HG03457 (cell line): ENCODE results near the gene EZH1.

ENCODE experiments used
- ATAC-seq: cut with Tn5 transposase; IDR thresholded peaks from one replicate; pipeline ENCODE4 v1.9.1; 2021; ENCODE audit warnings: moderate number of reproducible peaks; ENCODE audit not compliant: unreplicated experiment

EZH1 gene

DNA sequence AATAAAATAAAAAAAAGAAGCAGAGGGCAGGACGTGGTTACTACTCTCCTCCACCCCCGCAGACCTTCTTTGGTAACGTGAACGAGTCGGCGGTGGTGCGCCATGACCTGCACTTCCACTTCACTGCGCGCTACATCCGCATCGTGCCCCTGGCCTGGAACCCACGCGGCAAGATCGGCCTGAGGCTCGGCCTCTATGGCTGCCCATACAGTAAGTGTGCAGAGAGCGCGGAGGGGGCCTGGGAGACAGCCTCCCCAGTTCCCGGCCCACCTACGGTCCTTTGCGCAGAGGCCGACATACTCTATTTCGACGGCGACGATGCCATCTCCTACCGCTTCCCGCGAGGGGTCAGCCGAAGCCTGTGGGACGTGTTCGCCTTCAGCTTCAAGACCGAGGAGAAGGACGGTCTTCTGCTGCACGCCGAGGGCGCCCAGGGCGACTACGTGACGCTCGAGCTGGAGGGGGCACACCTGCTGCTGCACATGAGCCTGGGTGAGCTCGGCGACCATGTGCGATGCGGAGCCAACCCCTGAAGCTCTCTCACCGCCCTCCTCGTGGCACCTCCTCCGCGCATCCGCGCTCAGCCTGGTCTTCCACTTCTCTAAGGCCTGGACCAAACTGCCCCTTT lies 59.8 kb downstream of the EZH1 start:
- no peak for ATAC-seq

DNA sequence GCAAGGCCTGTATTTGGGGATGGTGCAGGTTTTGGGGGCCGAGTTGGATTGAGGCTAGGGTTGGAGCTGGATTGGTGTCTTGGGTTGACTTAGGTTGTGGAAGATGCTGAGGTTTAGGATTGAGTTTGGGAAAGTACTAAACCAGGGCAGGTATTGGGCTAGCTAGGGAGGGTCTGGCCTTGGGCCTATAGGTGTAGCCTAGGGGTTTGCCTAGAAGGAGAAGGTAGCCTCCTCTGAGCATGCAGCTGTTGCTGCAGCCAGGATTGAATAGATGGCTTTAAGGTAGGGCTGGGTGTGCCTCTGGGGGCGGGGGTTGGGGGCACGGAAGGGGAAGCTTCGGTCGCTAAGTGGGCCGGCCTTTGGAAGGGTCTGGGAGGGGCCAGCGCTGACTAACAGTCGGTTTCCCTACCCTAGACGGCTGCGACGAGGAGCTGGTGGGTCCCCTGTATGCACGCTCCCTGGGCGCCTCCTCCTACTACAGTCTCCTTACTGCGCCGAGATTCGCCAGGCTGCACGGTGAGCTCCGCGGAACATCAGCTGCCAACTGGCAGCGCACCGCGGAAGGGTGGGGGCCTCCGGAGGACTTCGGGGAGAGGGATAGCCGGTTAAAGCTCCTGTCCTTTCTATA lies 61.3 kb downstream of the EZH1 start:
- no peak for ATAC-seq

DNA sequence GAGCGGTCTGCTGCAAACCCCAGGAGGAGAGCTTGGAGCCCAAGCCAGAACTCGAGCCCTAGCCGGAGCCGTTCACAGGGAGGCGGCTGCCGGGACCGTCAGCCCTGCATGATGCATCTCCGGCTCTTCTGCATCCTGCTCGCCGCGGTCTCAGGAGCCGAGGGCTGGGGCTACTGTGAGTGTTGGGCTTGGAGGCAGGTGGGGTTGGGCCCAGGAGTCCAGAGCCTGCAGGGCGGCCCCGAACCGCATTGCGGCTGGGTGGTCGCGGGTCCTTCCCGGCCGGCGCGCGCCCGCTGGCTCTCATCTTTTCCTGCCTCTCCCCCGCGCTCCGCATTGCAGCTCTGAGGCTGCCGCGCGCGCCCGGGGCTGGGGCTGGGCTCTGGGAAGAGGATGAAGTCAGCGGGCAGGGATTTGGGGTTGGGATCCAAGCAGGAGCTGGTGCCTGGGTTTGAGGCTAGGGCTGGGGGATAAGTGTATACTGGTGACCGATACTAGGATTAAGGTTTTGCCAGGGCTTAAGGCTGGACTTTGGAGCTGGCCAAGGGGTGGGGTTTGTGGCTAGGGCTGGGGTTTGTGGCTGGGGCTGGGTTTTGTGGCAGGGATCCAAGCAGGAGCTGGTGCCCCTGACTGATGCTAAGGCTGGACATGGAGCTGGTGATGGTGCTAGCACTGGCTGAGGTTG lies 62.0 kb downstream of the EZH1 start:
- ATAC-seq: no peak

DNA sequence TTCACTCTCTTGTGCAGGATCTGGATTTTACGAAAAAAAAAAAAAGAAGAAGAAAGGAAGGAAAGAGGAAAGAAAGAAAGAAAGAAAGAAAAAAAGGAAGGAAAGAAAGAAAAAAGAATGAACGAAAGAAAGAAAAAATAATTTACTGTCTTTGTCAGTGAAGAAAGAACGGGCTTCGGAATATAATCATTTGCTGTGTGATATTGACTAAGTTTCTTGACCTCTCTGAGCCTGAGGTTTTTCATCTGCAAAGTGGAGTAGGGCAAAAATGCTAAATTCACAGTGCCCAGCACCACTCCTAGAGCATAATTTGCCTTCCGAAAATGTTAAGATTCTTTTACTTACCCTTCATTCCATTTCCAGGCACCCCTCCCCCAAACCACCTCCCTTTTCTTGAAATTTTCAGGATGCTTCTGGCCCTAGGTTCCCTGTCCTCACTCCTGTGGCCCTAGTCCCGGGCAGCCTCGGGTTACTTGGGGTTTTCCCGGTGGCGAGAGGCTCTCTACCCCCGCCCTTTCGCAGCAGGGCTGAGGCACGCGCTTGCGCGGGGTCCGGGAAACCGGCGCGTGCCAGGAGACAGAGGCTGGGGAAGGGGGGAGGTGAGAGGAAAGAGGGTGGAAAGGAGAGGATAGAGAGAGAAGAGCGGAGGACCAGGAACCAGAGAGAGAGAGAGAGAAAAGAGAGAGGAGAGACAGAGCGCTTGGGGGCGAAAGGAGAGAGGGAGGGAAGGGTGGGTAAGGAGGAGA lies 62.7 kb downstream of the EZH1 start, which contains the start of gene CNTNAP1:
TSS of gene CNTNAP1 (plus strand) at position 556 of the 746 bp plus-strand sequence. CDS start 299 bp downstream, outside the sequence.
- no peak for ATAC-seq

DNA sequence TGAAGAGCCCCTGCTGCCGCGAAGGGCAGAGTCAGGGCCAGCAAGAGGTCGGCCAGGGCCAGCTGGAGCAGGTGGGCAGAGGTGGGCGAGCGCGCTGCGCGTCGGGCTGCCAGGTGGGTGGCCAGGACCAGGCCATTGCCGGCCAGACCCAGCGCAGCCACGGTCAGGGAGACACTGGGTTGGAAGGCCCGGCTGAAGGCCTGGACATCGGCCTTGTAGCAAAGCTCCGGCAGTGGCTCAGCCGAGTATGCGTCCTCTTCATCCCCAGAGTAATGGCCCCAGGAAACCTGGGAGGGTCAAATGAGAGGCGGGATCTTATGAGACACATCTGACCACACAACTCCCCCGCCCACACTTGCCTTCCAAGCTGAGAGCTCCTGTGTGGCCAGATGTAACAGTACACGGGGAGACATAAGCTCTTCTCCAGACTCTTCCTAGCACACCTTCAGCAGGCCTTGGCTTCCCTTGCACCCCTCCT lies 64.5 kb downstream of the EZH1 start:
- ATAC-seq: no peak

DNA sequence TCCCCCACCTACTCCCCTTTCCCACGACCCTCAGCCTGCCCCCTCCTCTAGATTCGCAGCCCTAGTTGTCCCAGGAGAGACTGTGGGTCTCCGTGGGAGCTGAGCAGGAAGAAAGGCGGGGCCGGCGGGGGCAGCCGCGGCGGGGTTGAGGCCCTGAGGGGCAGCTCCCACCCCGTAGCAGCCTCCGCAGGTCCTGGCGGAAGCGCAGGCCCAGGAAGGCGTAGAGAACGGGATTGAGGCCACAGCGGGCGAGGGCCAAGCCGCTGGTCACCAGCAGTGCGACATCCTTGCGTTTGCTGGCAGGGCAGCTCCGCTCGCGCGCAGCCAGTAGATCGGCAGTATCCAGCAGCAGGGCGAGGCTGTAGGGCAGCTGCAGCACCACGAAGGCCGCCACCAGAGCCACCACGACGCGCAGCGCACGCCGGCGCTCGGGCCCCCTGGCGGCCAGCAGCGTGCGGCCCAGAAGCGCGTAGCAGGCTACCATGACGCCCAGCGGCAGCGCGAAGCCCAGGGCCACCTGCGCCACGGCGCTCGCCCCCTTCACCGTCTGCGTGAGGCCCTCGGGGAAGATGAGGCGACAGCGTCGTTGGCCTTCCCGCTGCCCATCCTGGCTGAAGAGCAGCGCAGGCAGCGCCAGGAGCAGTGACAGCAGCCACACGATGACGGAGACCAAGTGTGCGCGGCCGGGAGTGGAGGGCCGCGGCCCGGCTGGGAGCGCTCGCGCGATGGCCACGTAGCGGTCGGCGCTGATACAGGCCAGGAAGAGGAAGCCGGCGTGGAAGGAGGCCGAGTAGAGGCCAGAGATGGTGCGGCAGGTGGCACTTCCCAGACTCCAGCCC lies 65.1 kb downstream of the EZH1 start:
- ATAC-seq: no peak

DNA sequence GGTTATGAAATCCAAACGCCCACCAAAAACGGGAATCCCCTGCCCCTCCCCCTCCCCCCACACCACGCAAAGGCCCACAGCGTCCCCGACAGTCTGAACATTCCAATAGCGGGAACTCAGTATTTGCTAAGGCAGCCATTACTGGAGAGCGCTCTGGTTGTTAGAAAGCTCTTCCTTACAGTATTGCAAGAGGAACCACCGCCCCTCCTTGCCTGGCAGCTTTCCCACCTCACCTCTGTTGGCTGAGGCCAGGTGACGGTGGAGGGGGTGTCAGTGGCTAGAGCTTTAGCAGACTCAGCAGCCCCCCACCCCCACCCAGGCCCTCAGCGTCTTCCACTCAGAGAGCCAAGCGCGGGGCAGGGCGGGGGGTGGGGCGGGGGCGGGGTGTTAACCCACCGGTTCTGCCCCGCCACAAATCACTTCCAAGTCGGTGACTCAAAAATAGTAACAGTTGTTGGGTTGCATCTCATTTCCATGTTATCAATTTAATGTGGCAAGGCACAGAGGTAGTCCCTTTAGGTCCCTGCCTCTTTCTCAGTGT lies 65.8 kb downstream of the EZH1 start:
- no peak for ATAC-seq

DNA sequence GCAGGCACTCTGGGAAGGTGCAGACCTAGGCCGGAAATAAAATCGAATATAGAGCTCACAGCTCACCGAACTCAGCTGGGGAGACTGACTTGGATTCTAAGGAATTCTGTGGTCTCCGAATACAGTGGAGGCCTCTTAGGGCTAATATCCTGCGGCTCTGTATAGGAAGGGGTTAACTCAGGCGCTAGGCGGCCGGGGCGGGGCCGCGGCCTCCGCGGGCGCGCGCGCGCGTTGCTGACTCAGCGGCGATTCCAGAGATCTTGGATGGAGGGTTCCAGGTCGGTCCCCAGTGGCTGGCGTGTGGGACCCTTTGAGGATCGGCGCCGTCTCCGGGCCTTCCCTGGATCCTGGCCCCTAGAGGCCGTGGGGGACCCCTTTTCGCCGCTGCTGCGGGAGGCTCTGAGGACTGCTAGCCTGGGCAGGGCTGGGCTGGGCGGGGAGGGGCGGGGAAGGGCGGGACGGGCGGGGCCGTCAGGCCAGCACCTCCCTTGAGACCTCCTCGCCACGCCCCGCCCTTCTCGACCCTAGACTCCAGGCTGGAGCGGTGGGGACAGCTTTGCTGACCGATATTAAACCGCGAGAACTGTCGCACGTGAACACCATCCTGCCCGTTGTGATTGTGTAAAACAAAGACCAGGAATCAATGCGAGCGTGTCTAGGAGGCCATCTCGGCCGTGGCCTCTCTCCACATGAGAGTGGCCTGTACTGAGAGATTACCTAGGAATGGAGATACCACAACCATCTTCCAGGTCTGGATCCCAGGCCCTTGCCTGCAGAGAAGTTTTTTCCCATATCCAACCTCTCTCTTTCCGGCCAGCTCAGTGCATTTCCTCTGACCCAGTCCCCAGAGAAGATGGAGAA lies 66.7 kb downstream of the EZH1 start:
- ATAC-seq: peak; percentile 22

DNA sequence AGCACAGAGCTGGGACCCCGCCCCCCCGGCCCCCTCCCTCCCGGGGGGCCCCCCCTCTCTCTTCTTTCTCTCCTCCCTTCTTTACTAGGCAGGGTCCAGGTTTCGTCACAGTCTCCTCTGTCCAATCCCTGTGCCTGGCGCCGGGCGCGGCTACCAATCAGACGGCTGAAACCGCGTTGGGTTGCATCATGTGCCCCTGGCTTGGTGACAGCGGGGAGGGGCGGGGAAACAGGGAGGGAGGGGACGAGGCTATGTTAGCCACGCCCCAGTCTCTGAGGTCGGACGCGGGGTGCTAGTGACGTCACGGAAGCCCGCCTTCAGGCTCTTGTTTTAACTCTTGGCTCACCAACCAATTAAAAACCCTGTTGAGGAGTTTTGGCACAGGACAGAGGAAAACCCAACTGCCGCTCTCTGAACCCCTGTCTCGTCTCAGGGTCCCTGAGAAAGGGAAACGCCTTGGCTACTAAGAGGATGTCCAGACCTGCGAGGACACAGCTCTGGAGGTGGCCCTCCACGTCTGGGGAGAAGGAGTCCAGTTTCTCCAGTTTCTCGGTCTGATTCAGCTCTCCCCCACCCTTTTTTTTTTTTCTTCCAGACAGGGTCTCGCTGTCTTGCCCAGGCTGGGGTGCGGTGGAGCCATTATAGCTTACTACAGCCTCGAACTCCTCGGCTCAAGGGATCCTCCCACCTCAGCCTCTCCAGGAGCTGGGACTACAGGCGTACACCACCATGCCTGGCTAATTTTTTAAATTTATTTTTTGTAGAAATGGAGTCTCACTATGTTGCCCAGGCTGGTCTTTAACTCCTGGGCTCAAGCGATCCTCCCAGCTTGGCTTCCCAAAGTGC lies 67.6 kb downstream of the EZH1 start:
- ATAC-seq: peak; percentile 41

DNA sequence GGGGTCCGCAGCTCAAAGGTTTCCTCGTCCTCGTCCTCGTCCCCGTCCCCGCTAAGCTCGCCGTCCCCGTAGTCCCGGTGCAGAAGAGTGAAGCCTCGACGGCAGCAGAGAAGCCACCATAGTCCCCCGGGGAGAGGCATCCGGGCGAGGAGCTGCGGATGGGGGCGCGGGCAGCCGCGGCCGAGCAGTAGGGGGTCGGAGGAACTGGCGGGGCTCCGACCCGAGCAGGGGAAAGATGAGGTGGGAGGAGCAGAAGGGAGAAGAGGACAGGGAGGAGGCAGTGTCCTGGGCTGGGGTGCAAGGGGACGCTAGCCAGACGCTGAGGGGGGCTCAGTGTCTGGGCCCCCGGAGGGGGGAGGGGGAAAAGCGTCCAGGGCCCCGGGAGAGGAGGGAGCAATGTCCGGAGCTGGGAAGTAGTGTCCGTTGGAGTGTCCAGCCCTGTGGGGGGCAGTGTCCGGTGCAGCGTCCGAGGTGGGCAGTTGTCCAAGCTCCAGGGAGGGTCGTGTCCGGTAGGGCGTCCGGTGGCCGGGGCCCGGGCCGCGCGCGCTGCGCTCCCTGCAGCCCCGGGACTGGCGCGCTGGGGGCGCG lies 68.3 kb downstream of the EZH1 start, which contains the start of gene PLEKHH3:
TSS of gene PLEKHH3 (minus strand) at position 571 of the 588 bp plus-strand sequence. CDS start at position 140, 431 bp downstream.
- no peak for ATAC-seq

DNA sequence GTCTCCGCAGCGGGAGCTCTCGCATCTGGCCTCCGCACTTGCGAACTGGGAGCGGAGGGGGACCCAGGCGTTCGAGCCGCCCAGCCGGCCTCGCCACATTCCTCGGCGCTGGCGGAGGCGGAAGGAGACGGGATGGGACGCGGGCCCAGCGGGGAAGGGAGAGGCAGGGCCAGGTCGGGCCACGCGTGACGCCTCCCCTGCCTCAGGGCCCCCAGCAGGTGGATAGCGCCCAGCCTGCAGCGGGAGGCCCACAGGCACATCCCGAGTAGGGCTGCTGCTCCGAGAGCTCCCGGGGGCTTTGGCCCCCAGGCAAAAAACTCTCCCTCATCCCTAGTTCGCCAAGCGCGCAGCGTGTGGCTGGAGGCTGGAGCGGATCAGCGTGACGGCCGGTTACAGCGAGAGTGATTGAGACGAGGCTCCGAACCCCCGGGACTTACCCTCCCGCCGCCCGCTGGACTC lies 68.8 kb downstream of the EZH1 start:
- ATAC-seq: no peak

DNA sequence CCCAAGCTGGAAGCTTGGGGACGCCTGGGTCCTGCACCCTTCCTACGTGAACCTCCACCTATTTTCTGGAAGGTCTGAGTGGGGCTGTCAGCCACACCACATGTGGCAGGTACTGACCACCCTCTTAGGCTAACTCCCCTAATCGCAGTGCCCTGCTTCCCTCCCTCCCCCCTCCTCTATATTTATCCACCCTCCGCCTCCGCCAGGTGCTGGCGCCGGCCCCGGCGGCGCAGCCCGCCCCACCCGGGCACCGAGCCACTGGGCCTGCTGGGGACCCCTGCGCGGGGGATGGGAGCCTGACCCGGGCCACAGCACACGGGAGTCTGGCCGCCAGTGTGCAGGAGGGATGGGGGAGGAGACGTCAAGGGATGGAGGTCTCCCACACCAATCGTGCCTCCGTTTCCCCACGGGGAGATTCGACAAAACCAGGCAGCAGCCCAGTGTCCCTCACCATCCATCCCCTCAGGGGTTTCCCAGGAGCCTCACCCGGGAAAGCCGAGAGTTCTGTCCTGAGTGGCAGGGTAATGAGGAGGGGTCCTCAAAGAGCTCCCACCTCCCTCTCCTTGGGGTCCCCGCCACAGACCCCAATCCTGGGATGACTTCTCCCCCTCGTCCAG lies 69.4 kb downstream of the EZH1 start:
- no peak for ATAC-seq

DNA sequence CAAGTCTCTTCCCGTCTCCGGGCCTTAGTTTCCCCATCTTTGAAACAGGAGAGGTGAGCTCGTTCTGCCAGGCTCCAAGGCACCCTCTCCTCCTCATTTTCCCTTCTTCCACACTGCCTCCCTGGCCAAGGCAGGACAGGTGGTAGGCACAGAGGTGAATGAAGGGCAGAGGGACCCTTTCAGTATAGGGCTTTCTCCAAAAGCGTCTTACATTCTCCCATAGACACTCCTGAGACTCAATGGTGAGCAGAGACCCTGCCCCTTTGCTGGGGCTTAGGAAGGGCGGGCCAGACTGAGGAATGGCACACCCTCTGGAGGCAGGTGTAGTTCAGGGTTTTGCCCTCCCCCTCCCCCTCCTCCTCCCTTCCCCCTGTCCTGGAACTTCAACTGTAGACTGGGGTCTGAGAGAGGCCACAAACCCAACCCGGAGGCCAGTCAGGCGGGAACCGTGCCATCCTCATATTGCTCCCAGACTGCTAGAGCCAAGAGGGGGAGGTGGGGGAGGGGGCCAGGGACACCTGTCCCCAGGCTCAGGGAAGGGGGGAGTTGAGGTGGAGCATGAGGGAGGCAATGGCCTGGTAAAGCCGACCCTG lies 70.0 kb downstream of the EZH1 start:
- no peak for ATAC-seq

DNA sequence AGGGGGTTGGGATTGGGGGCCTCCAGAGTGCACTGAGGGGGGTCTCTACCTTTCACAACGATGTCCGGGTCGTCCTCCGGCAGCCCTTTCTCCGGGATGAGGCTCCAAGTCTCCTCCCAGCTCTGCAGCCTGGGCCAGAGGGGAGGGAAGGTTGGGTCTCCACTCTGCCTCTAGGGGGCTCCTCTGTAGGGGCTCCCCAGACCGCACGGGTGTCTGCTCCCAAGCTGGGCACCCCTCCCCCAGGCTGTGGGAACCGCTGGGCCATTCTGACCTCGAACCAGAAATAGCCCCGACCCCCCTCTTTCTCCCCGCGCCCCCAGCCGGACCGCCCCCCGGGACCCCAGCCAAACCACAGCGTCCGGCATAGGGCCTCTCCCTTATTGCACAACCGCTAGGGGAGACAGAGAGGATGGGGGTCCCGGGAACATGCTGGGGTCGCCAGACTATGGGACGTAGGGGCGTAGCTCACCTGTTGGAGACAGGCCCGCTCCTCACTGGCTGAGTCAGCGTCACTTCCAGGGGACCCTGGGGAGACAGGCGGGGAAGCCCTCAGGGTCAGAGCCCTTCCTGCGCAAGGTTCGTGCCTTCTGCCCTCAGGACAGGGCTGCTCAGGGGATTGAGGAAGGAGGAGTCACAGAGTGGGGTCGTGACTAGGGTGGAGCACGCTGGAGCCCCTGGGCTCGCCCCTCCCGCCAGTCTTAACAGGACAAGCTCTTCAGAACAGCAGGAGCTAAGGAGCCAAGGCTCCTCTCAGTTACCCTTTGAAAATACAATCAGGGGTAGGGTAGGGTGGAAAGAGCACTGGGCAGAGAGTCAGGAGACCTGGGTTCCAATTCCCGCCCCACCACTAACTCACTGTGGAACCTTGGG lies 70.7 kb downstream of the EZH1 start:
- no peak for ATAC-seq

DNA sequence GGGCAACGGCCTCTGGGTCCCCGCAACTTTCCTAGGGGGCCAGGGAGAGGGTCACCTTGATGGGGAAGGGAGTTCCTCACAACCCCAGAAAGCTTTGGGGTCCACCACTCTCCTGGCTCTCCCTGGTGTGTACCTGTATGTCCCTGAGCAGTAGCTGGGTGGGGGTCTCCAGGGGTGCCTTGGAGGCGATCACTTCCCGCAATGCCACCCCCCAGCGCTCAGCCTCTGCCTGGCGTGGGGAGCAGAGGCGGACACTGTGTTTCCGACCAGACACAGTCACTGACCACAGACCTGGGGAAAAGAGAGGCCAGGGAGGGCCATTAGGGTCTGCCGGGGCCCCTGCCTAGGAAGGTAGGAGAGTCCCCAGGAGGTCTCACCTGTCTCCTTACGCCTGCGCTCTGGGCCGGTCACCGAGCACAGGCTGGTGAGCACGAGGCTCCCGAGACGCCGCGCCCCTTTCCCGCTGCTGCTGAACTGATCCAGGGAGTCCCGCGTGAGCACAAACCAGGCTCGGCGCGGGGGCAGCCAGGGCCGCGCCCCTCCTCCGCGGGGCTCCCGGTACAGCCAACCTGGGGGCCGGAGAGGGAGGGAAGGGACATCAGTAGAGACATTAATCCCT lies 71.5 kb downstream of the EZH1 start:
- ATAC-seq: no peak

DNA sequence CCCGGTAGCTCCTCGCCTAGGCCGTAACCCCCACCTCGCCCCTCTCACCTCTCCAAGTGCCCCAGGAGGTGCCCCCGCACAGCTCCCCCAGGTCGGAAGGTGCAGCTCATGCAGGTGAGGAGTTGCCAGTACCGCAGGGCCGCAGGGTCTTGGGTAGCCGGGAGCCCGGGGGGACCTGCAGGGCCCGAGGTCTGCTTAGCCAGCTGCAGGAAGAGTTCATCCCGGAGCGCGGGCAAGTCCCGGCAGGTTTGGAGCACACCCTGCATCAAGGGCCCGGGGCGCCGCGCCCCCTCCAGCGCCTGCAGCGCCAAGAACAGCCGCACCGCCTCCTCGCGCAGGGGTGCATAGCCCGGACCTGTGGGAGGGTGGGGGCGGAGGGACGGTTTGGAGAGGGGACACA lies 72.8 kb downstream of the EZH1 start:
- ATAC-seq: no peak
